HG03095 (cell line): ENCODE measurements around the gene FAT1.

Experiments used
- ATAC-seq: cut with Tn5 transposase; IDR thresholded peaks from one replicate; pipeline ENCODE4 v1.9.1; 2021; ENCODE audit warnings: moderate library complexity; ENCODE audit not compliant: unreplicated experiment

Gene FAT1

DNA sequence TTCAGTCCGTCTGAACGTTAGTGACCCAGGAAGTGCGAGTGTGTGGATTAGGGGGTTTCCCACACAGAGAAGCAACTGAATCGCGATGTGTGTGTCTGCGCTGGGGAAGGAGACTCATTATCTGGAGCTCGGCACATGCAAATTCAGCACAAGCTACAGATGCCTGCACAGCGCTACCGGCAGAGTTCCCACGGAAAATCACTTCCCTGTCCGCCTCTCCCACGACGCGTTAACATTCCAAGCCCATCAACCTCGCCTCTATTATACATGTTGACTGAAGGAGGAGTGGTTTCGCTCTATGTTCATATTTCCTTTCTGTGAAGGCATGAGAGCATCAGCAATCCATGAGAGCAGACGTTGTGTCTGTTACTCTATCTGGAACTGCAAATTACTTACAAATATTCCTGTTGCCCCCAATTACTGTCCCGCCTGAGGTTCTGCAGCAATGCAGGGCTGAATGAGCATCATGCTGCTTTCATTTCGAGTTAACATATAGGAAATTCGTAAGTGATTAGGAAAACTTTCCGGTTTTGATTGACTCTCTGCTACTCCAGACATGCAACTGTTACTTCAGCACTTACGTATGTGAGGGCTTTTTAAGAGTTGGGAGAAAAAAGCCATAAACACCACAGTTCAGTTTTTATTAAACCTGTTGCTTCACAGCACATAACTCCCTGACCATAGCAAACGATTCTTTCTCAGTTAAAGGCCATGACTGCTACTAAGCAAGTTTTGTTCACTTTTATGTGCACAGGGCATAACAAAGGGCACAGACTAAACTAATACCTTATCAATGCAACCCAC is 153.3 kb downstream of the FAT1 start:
- no peak for ATAC-seq

GRCh38 chr4:186569533-186570192 is 154.0 kb downstream of the FAT1 start:
- no peak for ATAC-seq

DNA sequence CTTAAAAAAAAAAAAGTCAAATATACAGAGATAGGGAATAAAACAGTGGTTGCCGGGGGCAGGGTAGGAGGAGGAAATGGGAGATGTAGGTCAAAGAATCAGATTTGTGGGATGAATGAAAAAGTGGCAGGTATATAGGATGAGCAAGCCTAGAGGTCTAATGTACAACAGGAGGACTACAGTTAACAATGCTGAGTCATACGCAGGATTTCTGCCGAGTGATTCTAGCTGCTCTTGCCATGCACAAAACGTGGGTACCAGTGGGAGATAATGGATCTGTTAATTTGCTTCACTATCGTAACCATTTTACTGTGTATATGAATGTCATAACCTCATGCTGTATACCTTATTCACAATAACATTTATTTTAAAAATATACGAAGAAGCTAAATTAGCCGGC is 157.6 kb downstream of the FAT1 start:
- no peak for ATAC-seq

- no peak for ATAC-seq
Measured at GRCh38 chr4:186563761-186564160, 159.9 kb downstream of the FAT1 start.

- no peak for ATAC-seq
Measured at GRCh38 chr4:186561748-186562147, 161.9 kb downstream of the FAT1 start.

GRCh38 chr4:186560647-186561046 is 163.0 kb downstream of the FAT1 start:
- ATAC-seq = no peak

DNA sequence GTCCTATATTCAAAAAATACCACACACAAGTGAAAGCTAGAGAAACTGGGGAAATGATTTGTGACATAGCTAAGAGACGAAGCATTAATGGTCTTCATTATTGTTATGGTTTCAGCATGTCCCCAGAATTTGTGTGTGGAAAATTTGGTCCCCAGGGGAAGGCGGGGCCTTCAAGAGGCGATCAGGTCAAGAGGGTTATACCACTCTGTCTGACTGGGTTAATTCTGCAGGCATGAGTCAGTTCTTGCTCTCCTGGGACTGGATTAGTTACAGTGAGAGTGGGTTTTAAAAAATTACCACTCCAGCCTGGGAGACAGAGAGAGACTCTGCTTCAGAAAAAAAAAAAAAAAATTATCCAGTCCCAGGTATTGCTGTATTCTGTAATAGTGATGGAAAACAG is 166.2 kb downstream of the FAT1 start:
- ATAC-seq = no peak

- ATAC-seq = no peak
Measured at GRCh38 chr4:186557061-186557460, 166.6 kb downstream of the FAT1 start.

DNA sequence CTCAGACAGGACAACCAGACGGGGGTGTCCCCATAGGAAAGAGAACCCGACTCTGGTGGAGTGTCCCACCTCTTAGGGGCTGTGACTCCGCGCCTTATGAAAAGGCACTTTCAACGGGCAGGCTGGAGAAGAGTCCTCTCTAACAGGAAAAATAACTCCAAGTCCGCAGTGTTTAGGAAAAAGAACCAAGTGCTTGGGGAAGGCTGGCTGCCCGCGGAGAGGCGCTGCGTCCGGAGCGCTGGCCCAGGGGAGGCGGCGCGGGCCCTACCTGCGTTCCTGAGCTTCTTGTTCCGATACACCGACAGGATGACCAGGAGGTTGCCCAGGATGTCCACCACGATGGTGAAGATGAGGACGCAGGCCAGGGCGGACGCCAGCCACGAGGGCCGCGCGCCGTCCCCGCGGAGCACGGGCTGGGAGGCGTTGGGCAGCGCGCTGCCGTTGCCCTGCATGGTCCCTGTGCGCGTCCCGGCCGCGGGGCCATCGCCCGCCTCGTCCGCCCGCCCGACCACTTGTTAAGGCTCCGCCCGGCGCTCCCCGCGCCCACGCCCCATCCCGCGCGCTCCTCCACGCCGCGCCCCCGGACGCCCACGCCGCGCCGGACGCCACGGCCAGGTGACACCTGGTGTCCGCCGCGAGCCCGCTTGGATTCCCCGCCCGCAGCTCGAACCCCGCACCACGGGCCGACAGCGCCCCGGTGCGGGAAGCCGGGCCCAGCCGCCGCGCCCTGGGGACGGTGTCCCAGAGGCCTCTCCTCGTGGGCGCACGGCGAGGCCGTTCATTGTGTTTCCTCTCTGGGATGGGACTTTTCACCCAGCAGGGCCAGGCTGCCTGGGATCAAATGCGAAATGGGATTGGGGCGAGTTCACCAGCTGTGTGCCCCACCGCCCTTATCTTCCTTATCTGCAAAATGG is 168.5 kb downstream of the FAT1 start, which contains the start of gene MTNR1A:
MTNR1A (minus strand) TSS at position 654 of the 914 bp plus-strand sequence; CDS start at position 452, 202 bp downstream.
- no peak for ATAC-seq

DNA sequence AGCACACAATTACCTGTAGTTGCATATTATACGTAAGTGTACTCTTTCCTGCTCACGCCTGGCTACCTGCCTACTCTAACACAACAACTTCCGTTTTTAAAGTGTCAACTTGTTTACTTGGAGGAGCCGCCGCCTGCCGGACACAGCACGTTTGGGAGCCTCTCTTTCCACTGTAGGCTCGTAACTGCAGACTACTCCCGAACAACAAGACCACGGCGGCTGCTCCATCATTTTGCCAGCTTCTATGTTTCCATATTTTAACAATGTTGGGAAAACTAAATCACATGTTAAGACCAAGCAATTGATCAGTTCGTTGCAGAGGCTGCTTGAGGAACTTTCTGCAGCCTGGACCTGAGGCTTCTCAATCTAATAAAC is 169.1 kb downstream of the FAT1 start:
- ATAC-seq = no peak

- ATAC-seq = no peak
Measured at GRCh38 chr4:186553717-186554116, 169.9 kb downstream of the FAT1 start.

GRCh38 chr4:186551849-186552248 is 171.8 kb downstream of the FAT1 start:
- no peak for ATAC-seq

DNA sequence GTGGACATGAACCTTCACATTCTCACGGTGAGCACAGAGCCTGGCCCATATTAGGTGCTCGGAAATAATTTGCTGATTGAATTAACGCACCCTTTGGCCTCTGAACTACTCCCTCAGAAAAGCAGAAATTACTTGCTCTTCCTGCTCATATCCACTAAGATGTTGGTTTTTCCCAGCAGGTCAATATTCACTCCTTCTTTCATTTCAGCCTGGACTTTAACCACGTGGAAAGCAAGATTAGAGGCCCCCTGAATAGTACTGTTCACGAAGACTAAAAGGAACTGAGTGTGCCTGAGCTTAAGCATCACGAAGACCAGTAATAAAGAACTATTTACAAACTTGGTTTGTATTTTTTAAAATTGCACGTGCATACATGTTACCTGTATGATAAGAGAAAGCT is 178.2 kb downstream of the FAT1 start:
- no peak for ATAC-seq

DNA sequence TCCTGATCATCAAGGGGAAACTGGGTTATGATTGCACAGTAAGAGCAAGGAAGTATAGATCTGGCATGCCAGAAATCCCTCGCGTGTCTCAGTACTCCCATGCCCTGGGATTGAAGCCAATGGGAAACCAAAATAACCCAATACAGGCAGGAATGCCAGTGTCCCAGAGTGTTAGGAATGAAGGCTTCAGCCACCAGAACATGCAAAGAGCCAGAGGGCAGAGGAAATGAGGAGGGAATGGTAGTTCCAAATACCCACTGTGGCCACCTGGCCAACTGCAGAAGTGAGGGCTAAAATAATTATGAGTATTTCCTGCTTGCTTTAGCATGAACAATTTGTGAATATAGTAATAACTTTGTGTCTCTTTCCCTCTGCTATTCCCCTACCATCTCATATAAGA is 180.4 kb downstream of the FAT1 start:
- ATAC-seq = no peak

DNA sequence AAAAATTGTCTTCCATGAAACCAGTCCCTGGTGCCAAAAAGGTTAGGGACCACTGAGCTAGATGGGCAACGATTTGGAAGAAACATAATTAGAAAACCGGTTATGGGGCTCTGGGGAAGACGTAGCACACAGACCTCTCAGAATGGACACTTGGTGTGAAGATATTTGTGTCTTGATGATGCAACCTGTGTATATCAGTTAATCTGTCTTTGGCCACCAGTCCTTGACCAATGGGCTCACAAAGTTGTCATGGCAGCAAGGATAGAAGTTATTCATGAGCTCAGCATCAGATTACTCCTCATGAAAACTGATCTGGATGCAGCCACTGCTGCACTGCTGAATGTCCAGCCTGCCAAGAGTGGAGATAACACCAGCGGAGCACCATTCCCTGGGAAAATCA is 181.9 kb downstream of the FAT1 start:
- no peak for ATAC-seq

DNA sequence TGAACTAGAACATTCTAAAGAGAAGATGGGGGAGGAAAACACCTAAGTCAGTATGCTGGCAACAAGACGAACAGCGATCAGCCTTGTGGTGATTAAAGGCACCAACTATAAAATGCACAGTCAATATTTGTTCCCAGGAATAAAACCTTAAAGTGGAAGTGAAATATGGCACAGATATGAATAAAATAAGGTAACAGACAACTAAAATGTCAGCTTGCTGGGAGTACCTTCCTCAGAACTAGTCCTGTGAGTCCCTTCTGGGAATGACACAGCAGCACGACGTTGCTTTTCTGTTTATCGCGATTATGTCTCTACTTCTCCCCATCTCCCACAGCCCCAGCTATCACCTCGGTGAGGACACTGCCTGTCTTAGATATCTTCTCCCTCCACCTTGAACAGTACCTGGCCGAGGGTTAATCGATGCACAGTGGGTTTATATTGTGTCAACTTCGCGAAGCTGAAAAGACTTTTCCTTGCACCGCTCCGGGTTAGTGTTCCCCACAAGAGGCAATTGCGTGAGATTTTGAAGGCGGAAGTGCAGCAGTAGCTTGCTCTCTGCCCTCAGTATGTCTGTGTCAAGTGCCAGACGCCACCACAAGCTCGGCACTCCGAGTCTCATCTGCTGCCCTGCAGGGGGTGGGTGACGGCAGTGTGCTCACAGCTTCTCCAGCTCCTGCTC is 185.7 kb downstream of the FAT1 start:
- no peak for ATAC-seq
